Nephron progenitor cell (in vitro differentiated cells): ENCODE data around the gene SH3PXD2B.

Experiments
- DNase-seq: peaks from one replicate; pipeline ENCODE4 v3.0.0; 2021
- H3K27ac Mint-ChIP-seq: 2 replicates; pipeline ENCODE4 v1.8.0; 2021; ENCODE audit warnings: mild to moderate bottlenecking, moderate library complexity, mixed read lengths
- H3K27me3 Mint-ChIP-seq: 2 replicates; pipeline ENCODE4 v1.8.0; 2021; ENCODE audit warnings: mild to moderate bottlenecking, low read depth, mixed read lengths; ENCODE audit not compliant: poor library complexity
- H3K36me3 Mint-ChIP-seq: 2 replicates; pipeline ENCODE4 v1.8.0; 2021; ENCODE audit warnings: low read depth, mixed read lengths
- H3K4me1 Mint-ChIP-seq: 2 replicates; pipeline ENCODE4 v1.8.0; 2021; ENCODE audit warnings: mixed read lengths
- H3K4me3 Mint-ChIP-seq: 2 replicates; pipeline ENCODE4 v1.8.0; 2021; ENCODE audit warnings: mild to moderate bottlenecking, moderate library complexity, mixed read lengths
- H3K9me3 Mint-ChIP-seq: 2 replicates; pipeline ENCODE4 v1.8.0; 2021; ENCODE audit warnings: mild to moderate bottlenecking, moderate library complexity, mixed read lengths
- CTCF ChIP-seq: fragments of 200-600 bp; sonication (generic); IDR thresholded peaks from 2 replicates; pipeline ENCODE4 v1.5.0; 2021; ENCODE audit warnings: antibody characterized with exemption

Gene SH3PXD2B

GRCh38 chr5:172280929-172281328 is 173.4 kb downstream of the SH3PXD2B start:
- H3K9me3 Mint-ChIP-seq = peaks cover 22% of the 10 kb centered on the region
- peaks cover 3% of the 10 kb centered on the region for H3K27me3 Mint-ChIP-seq
- H3K36me3 Mint-ChIP-seq = peaks cover 55% of the 10 kb centered on the region
- TF ChIP-seq CTCF = no peak
- DNase-seq = no peak
- H3K4me3 Mint-ChIP-seq = peak overlapping the region; percentile 98
- H3K4me1 Mint-ChIP-seq = peaks cover 49% of the 10 kb centered on the region
- H3K27ac Mint-ChIP-seq = no peak overlapping the region

GRCh38 chr5:172280317-172280716 is 174.0 kb downstream of the SH3PXD2B start:
- H3K27ac Mint-ChIP-seq = no peak overlapping the region
- no peak for DNase-seq
- peaks cover 61% of the 10 kb centered on the region for H3K36me3 Mint-ChIP-seq
- no peak overlapping the region for H3K4me3 Mint-ChIP-seq
- H3K27me3 Mint-ChIP-seq = no peaks in the 10 kb centered on the region
- peaks cover 49% of the 10 kb centered on the region for H3K4me1 Mint-ChIP-seq
- no peak for TF ChIP-seq CTCF
- H3K9me3 Mint-ChIP-seq = peaks cover 28% of the 10 kb centered on the region

GRCh38 chr5:172278356-172278755 is 176.0 kb downstream of the SH3PXD2B start:
- H3K9me3 Mint-ChIP-seq = peaks cover 29% of the 10 kb centered on the region
- TF ChIP-seq CTCF = no peak
- H3K36me3 Mint-ChIP-seq = peaks cover 78% of the 10 kb centered on the region
- H3K4me1 Mint-ChIP-seq = peaks cover 38% of the 10 kb centered on the region
- no peak for DNase-seq
- no peak overlapping the region for H3K4me3 Mint-ChIP-seq
- H3K27me3 Mint-ChIP-seq = no peaks in the 10 kb centered on the region
- no peak overlapping the region for H3K27ac Mint-ChIP-seq

GRCh38 chr5:172276214-172276613 is 178.1 kb downstream of the SH3PXD2B start:
- H3K27me3 Mint-ChIP-seq = no peaks in the 10 kb centered on the region
- peaks cover 85% of the 10 kb centered on the region for H3K36me3 Mint-ChIP-seq
- peaks cover 33% of the 10 kb centered on the region for H3K4me1 Mint-ChIP-seq
- H3K9me3 Mint-ChIP-seq = peaks cover 29% of the 10 kb centered on the region
- DNase-seq = no peak
- no peak for TF ChIP-seq CTCF
- peak overlapping the region; percentile 16 for H3K27ac Mint-ChIP-seq
- H3K4me3 Mint-ChIP-seq = no peak overlapping the region
